HG03095 (cell line): ENCODE data around the gene LIFR.
"Not testable (repeated sequence)": the region's sequence is repeated elsewhere in the genome, so short reads cannot be mapped to it uniquely, and the experiment has no call there.

Experiments used
- ATAC-seq: cut with Tn5 transposase; IDR thresholded peaks from one replicate; pipeline ENCODE4 v1.9.1; 2021; ENCODE audit warnings: moderate library complexity; ENCODE audit not compliant: unreplicated experiment

The LIFR gene, protein sequence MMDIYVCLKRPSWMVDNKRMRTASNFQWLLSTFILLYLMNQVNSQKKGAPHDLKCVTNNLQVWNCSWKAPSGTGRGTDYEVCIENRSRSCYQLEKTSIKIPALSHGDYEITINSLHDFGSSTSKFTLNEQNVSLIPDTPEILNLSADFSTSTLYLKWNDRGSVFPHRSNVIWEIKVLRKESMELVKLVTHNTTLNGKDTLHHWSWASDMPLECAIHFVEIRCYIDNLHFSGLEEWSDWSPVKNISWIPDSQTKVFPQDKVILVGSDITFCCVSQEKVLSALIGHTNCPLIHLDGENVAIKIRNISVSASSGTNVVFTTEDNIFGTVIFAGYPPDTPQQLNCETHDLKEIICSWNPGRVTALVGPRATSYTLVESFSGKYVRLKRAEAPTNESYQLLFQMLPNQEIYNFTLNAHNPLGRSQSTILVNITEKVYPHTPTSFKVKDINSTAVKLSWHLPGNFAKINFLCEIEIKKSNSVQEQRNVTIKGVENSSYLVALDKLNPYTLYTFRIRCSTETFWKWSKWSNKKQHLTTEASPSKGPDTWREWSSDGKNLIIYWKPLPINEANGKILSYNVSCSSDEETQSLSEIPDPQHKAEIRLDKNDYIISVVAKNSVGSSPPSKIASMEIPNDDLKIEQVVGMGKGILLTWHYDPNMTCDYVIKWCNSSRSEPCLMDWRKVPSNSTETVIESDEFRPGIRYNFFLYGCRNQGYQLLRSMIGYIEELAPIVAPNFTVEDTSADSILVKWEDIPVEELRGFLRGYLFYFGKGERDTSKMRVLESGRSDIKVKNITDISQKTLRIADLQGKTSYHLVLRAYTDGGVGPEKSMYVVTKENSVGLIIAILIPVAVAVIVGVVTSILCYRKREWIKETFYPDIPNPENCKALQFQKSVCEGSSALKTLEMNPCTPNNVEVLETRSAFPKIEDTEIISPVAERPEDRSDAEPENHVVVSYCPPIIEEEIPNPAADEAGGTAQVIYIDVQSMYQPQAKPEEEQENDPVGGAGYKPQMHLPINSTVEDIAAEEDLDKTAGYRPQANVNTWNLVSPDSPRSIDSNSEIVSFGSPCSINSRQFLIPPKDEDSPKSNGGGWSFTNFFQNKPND

DNA sequence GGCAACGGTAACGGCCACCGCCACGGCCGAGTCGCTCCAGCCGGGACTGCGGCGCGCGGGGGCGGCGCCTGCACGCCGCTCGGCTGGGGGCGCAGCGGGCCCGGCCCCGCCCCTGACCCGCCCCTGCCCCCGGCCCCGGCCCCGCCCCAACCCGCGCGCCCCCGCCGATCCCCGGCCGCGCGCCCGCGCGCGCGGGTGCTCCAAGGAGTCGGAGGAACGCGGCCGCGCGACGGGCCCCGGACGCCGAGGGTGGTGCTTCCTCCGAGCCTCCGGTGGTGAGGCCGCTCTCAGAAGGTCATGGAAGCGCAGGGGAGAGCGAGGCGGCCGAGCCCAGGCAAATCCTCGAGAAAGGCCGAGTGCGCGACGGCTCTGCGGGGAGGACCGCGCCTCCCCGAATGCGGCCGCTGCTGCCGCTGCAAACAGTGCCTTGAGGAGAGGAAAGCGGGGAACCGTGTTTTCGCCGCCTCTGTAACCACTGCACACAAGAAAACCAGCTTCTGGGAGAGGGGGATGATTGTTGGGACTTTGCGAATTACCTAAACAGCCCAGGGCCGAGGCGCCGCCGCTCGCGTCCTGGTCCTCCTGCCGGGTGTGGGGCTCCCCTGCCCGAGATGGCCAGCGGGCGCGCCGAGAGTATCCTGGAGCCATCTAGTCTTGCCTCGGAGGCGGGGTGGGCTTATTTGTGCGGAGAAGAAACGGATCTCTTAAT lies at the start of gene LIFR:
TSS of gene LIFR (minus strand) at position 48 of the 709 bp plus-strand sequence. CDS start 25,999 bp downstream, outside the sequence.
- no peak for ATAC-seq

DNA sequence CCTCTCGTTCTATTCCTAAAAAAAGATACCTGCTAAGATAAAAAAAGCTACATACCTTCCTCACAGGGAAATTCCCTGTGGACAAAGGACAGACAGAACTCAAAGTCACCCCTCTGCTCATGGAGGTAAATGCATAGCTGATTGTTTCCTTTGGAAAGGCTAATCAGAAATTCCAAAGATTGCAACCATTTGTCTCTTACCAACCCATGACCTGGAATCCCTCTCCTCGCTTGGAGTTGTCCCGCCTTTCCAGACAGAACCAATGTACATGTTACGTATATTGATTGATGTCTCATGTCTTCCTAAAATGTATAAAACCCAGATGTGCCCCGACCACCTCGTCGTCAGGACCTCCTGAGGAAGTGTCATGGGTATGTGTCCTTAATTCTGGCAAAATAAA lies 49.2 kb upstream of the LIFR start:
- ATAC-seq = no peak

DNA sequence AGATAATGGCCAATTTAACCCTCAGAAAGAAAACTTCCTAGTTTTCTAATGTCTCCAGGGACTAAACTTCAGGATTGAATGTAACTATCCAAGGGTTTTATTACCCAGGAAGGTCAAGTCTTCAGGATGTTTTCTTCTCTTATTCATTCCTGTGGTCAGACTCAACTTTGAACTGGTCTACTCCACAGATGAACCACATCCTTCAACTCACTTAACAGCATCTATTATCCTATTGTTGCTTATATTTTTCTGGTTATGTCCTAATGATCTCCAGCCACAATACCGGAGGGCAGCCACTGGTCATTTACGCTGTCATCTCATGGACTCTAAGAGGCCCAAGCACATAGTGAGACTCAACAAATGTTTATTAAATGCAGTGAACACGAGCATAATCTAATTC lies 47.2 kb upstream of the LIFR start:
- no peak for ATAC-seq

DNA sequence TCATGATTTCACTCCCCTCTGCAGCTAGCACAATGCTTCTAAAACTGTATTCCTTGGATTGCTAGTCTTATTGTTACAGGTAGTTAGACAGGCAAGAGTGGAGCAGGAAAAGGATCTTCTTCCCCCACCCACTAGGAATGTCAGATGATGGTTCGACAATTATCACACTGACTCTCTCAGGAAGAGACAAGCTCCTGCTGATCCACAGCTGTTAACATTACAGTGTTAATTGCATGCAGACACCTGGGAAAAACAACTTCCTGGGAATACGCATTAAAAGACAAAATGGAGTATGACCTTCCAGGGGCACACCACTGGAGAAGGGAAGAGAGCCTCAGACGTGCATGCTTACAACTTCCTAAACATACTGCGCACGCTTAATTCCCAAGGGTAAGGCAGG lies 46.2 kb upstream of the LIFR start:
- ATAC-seq = no peak

DNA sequence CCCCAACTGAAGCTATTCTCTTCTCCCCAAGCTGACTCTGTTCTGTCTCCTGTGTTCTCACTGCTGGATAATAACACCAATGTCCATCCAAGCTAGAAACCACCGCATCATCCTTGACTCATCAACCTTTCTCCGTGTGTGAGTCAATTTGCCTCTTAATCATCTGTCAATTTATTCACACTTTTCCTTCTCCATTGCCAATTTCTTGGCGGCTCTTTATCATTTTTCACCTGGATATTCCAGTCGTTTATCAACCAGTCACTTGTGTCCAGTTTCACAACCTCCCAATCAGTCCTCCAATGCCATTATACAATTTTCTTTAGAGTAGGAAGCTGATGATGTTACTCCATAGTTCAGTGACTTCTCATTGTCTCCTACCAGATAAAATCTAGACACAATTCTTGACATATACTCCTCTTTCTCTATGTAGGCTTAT lies 45.4 kb upstream of the LIFR start:
- ATAC-seq = no peak

DNA sequence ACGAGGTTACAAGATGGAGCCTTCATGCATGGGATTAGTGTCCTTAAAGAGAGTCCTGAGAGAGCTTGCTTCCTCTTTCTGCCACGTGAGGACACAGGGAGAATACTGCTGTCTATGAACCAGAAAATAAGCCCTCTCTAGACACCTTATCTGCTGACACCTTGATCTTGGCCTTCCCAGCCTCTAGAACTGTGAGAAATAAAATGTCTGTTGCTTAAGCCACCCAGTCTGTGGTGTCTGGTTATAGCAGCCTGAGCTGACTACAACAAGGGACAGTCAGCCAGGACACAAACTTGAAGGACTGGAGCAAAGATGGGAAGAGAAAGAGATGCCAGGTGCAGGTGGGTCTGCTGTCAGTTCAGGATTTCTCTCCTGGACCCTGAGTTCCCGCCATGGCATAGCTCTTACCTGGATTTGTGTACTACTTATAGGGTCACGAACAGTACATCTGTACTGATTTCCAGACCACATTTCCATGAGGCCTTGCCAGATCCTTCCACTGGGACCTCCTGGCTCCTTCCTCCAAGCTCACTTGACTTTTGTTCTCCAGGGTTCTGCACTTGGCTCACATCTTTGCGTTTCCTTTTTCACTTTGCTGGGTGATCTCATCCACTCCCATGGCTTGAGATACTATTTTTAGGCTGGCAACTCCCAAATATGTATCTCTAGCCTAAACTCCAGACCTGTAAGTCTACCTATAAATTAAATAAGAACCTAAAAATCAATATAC lies 44.9 kb upstream of the LIFR start:
- no peak for ATAC-seq

DNA sequence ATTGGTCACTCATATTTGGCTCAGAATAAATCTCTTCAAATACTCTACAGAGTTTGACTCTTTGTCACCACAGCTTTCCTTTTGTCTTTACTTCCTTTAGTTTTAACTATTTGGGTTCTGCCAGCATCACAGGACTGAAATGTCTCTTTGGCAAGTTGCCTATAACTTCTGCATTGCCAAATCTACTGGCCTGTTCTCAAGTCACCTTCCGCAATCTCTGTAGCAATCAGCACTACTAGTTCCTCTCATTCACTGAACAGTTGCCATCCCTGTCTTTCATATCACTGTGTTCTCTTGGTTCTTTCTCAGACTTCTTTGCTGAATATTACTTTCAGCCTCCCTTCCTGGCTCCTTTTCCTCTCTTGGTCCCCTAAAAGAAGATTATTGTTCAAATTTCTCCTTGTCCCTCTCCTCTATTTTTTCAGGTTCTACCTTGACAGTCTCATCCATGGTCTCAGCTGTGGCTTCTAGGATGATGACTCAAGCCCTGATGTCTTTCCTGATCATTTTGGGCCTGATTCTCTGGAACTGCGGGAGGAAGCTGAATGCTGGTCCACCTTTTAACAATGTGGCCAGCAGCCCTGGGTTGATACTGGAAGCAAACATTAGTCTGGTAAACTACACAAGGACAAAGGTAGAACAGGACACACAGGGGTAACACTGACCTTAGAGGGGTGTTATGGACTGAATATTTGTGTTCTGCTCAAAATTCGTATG lies 44.0 kb upstream of the LIFR start:
- no peak for ATAC-seq

DNA sequence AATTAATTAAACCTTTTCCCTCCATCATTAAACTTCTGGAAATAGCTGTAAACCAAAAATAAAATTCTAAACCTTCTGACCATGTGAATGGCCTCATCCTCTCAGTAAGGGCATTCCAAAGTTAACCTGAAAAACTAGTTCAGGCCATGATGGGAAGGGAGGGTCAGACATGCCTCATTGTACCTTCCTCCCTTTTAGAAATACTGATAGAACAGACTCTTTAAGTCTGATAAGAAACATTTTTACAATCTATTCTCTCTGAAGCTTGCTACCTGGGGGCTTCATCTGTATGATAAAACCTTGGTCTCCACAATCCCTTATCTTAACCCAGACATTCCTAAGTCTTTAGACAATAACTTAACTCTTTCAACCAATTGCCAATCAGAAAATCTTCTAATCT lies 43.3 kb upstream of the LIFR start:
- ATAC-seq = not testable (repeated sequence)

DNA sequence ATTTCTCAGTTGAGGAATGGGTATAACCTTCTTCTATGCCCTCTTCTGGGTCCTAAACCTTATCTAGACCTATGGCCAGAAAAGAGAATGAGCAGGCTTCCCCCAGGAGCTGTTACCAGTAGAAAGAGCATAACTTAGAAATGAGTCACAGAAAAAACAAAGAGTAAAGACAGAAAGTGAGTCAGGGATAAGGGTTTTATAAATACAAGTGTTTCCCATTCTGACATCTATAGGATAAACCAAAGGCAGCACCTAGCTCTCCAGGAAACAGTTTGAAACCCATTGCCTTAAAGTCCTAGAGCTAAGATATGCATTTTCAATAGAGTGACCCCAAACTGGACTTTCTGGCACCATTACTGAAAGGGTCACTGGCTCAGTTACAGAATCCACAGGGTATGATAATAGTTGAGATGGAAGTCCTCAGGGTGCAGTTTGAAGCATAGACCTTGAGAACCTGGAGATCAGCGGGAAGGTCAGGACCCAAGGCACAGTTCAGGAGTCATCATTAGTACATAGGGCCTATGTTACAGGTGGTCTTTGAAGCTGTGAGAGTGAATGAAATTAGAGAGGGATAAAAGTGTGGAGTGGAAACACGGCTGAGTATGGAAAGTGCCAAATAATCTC lies 42.7 kb upstream of the LIFR start:
- no peak for ATAC-seq

DNA sequence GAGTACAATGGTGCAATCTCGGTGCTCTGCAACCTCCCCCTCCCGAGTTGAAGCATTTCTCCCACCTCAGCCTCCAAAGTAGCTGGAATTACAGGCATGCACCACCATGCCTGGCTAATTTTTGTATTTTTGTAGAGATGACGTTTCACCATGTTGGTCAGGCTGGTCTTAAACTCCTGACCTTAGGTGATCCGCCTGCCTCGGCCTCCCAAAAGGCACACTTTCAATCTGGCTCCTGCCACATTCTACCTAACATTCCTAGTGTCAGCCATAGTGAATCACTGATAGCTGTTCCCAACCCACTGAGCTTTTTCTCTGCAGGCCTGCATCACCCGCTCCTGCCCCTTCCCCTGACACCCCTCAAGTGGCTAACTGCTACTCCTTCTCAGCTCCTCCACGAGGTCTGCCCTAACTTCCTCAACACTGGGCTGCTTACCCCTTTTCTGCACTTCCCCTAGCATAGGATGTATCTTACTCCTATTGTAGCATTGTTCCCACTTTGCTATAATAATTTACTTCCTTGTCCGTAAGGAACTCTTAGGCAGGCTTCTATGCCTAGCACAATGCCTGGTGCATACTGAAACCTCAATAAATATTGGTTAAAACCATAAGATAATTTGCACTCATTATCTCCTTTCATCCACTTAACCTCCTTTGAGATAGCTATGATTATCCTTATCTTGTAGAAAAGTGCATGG lies 42.0 kb upstream of the LIFR start:
- no peak for ATAC-seq

DNA sequence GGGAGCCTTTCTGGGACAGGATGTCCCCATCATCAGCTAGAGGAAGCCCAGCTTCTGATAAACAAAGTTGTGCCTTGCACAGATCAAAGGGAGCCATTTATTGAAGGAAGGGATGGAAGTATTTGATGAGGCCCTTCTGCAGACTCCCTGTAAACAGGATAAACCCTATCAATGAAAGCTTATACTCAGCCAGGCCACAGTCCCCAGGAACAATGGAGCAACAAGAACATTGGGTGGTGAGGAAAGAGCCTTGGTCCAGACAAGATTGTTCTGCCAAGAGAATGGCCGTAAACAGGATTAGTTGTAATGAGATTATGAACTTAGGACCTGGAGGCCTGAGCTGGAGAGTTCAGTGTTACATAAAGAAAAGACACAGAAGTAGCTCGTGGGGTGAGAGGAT lies 40.5 kb upstream of the LIFR start:
- no peak for ATAC-seq

DNA sequence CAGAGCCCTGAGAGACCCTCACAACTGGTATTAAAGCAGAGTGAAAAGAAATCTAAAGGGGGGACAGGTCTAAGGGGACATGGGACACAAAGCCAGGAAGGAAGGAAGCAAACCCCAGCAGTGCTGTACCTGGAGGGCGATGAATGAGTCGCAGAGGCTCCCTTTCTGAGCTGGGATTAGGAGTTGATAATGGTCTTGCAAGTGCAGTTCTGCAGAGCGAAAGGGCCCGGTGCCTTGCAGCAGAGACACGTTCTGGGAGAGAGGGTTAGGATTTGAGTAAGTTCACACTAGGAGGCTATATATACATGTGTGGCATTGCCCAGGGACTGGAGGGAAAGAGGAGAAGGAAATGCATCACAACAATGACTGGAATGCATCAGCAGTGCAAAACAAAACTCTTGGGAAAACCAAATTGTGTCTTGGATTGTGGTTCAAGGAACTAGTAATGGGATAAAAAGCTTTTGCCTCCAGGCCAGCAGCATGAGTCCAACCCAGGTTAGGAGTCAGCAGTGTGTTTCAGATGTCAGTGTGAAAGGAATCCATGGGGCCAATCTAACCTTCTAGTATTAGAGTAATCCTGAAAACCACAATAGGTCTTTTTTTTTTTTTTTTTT lies 38.8 kb upstream of the LIFR start:
- ATAC-seq = no peak

DNA sequence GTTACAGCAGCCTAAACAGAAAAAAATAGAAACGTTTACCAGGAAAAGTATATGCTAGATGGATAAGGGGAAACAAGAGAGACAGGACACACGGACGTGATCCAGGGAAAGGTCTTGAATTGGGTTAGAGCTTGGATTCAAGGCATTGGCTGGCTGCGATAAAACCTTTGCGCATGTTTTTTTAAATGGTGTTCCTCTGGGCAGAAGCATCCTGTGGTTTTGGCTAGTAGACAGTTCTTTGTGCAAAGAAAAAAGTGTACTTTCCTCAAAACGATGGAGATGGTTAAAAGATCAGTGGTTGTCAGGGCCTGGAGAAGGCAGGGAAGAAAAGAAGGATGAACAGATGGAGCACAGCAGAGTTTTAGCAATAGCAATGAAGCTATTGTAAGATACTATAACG lies 37.5 kb upstream of the LIFR start:
- ATAC-seq = no peak

DNA sequence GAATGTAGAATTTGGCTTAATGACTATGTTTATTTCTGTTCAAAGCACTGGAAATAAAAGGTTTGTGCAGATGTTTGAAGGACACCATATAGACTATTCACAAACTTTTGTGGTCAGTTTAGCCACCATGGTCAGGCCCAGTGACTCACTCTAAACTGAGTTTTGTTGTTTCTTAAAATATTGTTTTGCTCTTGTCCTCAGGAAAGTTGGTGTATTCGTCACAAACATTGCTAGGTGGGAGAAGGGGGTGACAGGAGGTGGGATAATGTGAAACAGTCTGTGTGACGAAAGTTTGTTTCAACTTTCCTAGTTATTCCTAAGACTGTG lies 35.0 kb upstream of the LIFR start:
- no peak for ATAC-seq

DNA sequence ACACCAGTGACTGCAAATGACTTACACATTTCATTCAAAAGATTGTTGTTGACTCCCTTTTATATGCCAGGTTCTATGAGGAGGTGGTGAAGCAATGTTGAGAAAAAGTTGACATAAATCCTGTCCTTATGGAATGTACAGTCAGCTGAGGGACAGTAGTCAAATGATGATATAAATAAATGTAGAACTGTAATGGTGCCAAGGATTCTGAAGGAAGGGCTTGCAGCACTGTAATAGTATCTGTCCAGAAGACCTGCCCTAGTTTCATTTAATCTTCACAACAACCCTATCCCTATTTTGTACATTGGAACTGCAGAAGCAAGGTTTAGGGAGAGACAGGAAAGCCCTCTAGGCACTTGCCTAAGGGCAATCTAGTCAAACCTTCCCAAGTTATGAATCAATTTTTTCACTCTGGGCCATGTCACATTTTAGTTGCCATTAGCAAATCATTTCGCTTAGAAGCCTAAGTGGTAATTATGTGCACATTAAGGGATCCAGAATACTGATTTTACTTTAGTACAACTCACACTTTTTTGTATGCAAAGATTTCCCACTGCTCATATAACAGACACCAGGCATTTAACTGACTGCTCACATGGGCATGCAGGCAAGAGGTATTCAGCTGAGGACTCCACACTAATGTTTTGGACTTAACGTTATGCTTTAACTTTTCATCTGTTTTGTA lies 34.5 kb upstream of the LIFR start:
- ATAC-seq = no peak

DNA sequence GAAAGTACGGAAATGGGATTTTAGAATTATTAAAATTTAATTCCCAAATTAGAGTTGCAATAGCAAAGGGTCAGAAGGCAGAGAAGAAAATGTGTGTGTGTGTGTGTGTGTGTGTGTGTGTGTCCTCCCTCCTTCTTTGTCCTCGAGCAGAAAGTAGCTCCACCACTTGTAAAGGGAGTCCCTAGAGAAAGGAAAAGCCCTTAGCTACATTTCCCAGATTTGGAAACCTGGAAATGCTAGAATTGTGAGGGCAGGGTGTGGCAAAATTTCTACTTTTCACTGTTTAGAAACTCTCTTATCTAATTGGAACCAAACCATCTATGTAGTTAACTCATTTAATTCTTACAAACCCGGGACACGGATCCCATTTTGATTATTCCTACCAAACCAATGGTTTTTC lies 33.2 kb upstream of the LIFR start:
- no peak for ATAC-seq

DNA sequence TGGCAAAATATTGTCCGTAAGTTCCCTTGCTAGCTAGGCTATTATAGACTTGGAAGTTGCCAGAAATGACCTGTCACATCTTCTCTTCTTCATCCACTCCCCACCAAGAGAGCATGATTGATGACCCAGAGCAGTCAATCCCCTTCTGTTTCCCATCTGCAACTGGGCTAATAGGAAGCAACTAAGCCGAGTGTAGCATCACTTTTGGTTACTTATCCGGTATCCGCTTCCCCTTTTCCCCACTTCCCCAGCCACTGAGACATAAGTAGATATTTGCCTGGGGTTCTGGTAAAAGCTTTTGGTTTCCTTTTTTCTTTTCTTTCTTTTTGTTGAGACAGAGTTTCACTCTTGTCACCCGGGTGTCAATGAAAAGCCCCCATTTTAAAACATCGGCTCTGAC lies 29.4 kb upstream of the LIFR start:
- ATAC-seq = no peak

DNA sequence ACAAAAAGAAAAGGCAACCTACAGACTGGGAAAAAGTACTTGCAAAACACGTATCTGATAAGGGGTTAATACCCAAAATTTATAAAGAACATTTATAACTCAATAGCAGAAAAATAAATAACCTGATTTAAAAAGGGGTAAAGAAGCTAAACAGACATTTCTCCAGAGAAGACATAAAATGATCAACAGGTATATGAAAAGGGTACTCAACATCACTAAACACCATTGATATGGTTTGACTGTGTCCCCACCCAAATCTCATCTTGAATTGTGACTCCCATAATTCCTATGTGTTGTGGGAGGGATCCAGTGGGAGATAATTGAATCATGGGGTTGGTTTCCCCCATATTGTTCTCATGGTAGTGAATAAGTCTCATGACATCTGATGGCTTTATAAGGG lies 27.1 kb upstream of the LIFR start:
- no peak for ATAC-seq
